Measurements from ENCODE around the gene CENPW. TPM values are rescaled to one million over a fixed set of nuclear protein-coding genes. Genes with fewer than 3 reads are reported as not detected.
A peak's percentile ranks its signal among the peaks of the same experiment; 100 is the strongest.

The CENPW gene
- total and polyA plus RNA-seq, 9 of the 15 experiments (the other 6 are each of a cell fraction or from before 2014, with no cell fraction given) = 48.7 to 285 (median 82.8) TPM

DNA sequence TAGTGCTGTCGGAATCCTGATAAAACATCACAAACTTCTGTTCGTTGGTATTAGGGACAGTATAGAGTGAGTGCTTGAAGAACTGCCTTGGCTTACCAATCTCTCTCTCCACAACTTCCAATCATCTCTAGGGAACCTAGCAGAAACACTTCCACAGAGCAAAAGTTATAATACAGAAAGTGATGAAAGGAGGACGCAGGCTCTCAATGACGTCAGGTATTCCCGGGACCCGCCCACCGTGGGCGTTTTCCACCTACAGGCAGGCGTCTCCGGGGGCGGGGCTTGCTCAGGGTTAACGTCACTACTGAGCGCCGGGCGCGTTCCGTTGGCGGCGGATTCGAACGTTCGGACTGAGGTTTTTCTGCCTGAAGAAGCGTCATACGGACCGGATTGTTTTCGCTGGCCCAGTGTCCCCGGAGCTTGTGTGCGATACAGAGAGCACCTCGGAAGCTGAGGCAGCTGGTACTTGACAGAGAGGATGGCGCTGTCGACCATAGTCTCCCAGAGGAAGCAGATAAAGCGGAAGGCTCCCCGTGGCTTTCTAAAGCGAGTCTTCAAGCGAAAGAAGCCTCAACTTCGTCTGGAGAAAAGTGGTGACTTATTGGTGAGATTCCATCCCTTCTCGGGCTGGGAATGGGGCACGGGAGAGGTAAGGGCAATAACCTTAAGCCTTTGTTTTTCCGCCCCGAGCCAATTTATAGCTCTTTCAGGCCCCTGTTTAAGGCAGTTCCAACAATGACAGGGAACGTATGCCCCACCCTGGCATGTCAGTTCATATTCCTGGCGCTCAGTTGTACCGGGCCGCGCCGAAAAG, at the start of gene CENPW (continued):
- peak; percentile 78 for TF ChIP-seq JUN (IDR thresholded peaks at IDR 0.05; ENCODE audit: borderline replicate concordance, low read depth, low read length)
- TF ChIP-seq JUN (CRISPR knock-in tag; IDR thresholded peaks at IDR 0.05; ENCODE audit: borderline replicate concordance) = no peak
- TF ChIP-seq E2F3 (CRISPR knock-in tag; IDR thresholded peaks at IDR 0.05) = no peak
- TF ChIP-seq DNMT1 (IDR thresholded peaks at IDR 0.05) = no peak
- peak; percentile 85 for TF ChIP-seq SUPT5H (IDR thresholded peaks at IDR 0.05)
- no peak for TF ChIP-seq RBM17 (IDR thresholded peaks at IDR 0.05; ENCODE audit: borderline replicate concordance, low read depth, low read length)
- 0 out of 2 replicates have a peak, but pooled peaks have one; percentile 18 for TF ChIP-seq CBFB (CRISPR knock-in tag; IDR thresholded peaks at IDR 0.05)
- TF ChIP-seq HCFC1 (IDR thresholded peaks at IDR 0.05; ENCODE audit: low read depth, low read length) = peak; percentile 83
- TF ChIP-seq TOE1 (IDR thresholded peaks at IDR 0.05; ENCODE audit: borderline replicate concordance) = no peak
- TF ChIP-seq TOE1 (CRISPR knock-in tag; IDR thresholded peaks at IDR 0.05; ENCODE audit: borderline replicate concordance, low read depth) = no peak
- peak; percentile 79 for TF ChIP-seq HNRNPLL (IDR thresholded peaks at IDR 0.05; ENCODE audit: low read depth, low read length, poor library complexity, severe bottlenecking)
- TF ChIP-seq, protein P1, sequence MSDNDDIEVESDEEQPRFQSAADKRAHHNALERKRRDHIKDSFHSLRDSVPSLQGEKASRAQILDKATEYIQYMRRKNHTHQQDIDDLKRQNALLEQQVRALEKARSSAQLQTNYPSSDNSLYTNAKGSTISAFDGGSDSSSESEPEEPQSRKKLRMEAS (CRISPR knock-in tag; IDR thresholded peaks at IDR 0.05) = 0 out of 2 replicates have a peak, but pooled peaks have one; percentile 19
- peak; percentile 49; the same call in 1 of the 2 replicates for TF ChIP-seq EP300 (IDR thresholded peaks at IDR 0.05; ENCODE audit: low read length)
- peak in 1 of 2 experiments; percentile 91; a peak in 2 of 4 replicates for TF ChIP-seq TBL1XR1 (IDR thresholded peaks at IDR 0.05; ENCODE audit: low read length in 2 of 2)
- TF ChIP-seq NFE2 (IDR thresholded peaks at IDR 0.05; ENCODE audit: low read depth) = 0 out of 2 replicates have a peak, but pooled peaks have one; percentile 21
- TF ChIP-seq ZNF263 (CRISPR knock-in tag; IDR thresholded peaks at IDR 0.05; ENCODE audit: borderline replicate concordance) = no peak
- TF ChIP-seq ZNF398 (CRISPR knock-in tag; IDR thresholded peaks at IDR 0.05) = no peak
- no peak for TF ChIP-seq THRB (CRISPR knock-in tag; conservative IDR thresholded peaks at IDR 0.05)
- peak; percentile 44; the same call in 1 of the 2 replicates for TF ChIP-seq MYC (IDR thresholded peaks at IDR 0.05; ENCODE audit: low read depth, low read length)
- TF ChIP-seq MYC (CRISPR knock-in tag; IDR thresholded peaks at IDR 0.05; ENCODE audit: borderline replicate concordance, low read depth) = no peak
- TF ChIP-seq EP400 (IDR thresholded peaks at IDR 0.05) = peak; percentile 62

Measured in K562 (cell line).